ENCODE measurements around the gene TLE1.

TLE1 gene

GRCh38 chr9:81719972-81720371 lies 30.6 kb upstream of the TLE1 start:
- TF ChIP-seq CTCF (conservative IDR thresholded peaks at IDR 0.05) (no peak), ZFX (IDR thresholded peaks at IDR 0.05) (no peak)
- peak overlapping the region; percentile 46 for H3K27ac ChIP-seq

- peak overlapping the region; percentile 76 for H3K27ac ChIP-seq
- TF ChIP-seq ZFX (IDR thresholded peaks at IDR 0.05) (no peak), CTCF (conservative IDR thresholded peaks at IDR 0.05) (no peak)
Measured at GRCh38 chr9:81718244-81718643, 28.9 kb upstream of the TLE1 start.

GRCh38 chr9:81717747-81718077 lies 28.4 kb upstream of the TLE1 start:
- peak overlapping the region; percentile 76; the same call in 1 of the 2 replicates for H3K27ac ChIP-seq
- TF ChIP-seq ZFX (IDR thresholded peaks at IDR 0.05) (no peak), CTCF (conservative IDR thresholded peaks at IDR 0.05) (no peak)

GRCh38 chr9:81717061-81717746 lies 27.9 kb upstream of the TLE1 start:
- TF ChIP-seq CTCF (conservative IDR thresholded peaks at IDR 0.05) = no peak
- TF ChIP-seq ZFX (IDR thresholded peaks at IDR 0.05) = no peak
- peak overlapping the region; percentile 82 for H3K27ac ChIP-seq

GRCh38 chr9:81716409-81716808 lies 27.1 kb upstream of the TLE1 start:
- peak overlapping the region; percentile 82 for H3K27ac ChIP-seq
- TF ChIP-seq ZFX (IDR thresholded peaks at IDR 0.05) = no peak
- no peak for TF ChIP-seq CTCF (conservative IDR thresholded peaks at IDR 0.05)

GRCh38 chr9:81705578-81705977 lies 16.2 kb upstream of the TLE1 start:
- TF ChIP-seq ZFX (IDR thresholded peaks at IDR 0.05) = no peak
- no peak for TF ChIP-seq CTCF (conservative IDR thresholded peaks at IDR 0.05)
- H3K27ac ChIP-seq = no peak overlapping the region

- TF ChIP-seq CTCF (conservative IDR thresholded peaks at IDR 0.05) (no peak), ZFX (IDR thresholded peaks at IDR 0.05) (no peak)
- no peak overlapping the region for H3K27ac ChIP-seq
Measured at GRCh38 chr9:81694541-81694940, 5.2 kb upstream of the TLE1 start.
